Stimulated activated CD8-positive, alpha-beta memory T cell treated with anti-CD3 and anti-CD28 coated beads, Interleukin-4, amount 100 ng/mL, for 24 hours (primary cell): ENCODE data around the gene ZNF263.
A peak's percentile ranks its signal among the peaks of the same experiment; 100 is the strongest.

ENCODE experiments used
- DNase-seq: peaks from one replicate; pipeline ENCODE4 v3.0.0-alpha.2; 2020; ENCODE audit warnings: low read depth

The ZNF263 gene

DNA sequence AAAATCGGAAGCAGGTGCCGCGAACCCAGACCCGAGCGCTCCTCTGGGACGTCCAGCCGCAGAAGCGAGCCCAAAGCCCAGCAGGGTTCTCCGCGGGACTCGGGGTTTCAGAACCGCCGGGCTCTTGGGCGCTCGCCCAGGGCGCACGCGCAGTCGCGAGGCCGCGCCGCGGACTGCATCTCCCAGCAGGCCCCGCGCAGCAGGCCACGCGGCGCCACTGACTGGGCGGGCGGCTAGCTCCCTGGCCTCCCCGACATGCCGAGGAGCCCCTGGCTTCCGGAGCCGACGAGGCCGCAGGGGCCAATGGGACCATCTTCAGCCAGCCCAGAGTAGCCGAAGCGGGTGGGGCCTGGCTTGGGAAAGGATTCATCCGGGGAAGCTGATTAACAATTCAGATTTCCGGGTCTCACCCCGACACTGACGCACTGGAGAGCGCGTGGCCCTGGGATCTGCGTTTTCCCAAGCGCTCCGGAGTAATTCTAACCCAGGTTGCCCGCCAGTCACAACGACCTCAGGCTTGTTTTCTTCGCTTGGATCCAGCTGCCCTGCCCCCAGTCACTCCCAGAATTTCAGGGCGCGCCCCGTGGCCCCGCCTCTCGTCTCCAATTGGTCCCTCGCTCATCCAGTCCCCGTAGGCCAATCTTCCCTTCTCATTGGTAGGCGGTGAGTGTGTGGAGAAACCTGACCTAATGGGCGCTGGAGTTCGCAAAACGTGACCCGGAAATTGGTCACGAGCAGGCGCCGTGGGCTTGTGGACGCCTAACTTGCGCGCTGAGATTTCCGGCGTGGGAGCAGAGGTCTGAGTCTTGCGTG is at the start of gene ZNF263:
TSS of gene ZNF263 (plus strand) at position 762 of the 813 bp plus-strand sequence. CDS start 328 bp downstream, outside the sequence.
- DNase-seq: peak; percentile 85

DNA sequence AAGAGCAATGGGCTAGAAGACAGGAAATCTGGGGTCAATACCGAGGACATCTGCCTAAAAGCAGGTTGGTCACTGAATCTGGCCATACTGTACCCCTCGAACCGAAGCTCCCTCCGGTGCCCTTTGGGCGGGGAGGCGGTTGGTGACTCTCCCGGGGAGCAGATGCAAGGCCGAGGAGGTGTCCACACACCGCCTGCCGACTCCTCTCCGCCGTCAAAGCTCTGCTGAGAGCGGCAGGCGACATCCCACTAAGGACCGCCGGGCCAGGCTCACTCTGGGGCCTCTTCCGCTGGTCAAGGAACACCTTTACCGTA is 48.8 kb upstream of the ZNF263 start:
- no peak for DNase-seq

DNA sequence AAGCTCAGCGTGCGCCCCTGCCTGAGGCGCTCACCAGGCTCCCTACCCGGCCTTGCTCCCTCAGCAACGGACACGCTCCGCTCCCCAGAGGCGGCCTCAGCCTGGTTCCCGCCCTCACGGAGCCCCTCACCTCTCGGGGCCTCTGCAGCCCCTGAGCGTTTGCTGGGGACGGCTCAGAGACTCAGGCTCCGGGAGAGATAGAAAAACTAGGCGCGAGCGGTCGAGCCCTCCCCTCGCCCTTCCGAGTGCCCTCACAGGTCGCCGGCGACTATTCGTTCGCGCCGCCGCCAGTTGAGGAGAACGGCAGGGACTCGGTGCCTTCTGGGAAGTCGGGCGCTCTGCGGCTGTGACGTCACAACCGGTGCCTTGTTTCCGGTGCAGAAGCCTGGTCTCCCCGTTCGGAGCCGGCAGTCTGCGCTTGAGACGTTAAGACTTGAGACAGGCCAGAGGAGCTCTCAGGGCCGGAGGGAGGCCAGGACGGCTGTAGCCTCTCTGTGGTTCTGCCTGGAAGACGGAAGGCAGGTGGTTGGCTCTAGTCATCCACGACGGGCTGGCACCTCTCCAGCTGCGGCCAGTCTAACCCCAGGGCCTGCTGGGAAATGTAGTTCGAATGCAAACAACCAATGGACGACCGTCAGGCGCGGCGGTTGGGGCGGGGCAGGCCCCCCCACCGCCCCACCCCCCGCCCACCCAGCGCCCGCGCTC is 48.3 kb upstream of the ZNF263 start, which contains the start of gene ZNF200:
TSS of gene ZNF200 (minus strand) at position 302 of the 705 bp plus-strand sequence. CDS start 1,403 bp downstream, outside the sequence.
- peak; percentile 87 for DNase-seq

GRCh38 chr16:3235856-3236669 is 47.2 kb upstream of the ZNF263 start:
- DNase-seq: peak; percentile 18

DNA sequence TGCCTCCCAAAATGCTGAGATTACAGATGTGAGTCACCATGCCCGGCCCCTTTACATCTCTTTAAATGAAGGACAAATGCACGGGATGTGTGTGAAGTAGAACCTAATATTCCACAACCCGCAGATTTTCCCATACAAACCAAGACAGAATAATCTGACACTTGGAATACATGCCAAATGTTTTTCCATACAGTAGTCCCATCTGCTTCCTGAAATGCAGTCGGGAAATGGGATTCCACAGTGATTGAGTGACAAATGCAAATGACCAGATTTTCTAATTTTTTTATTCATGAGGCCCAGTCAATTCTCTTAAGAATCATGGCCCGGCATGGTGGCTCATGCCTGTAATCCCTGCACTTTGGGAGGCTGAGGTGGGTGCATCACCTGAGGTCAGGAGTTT is 41.5 kb upstream of the ZNF263 start:
- no peak for DNase-seq

DNA sequence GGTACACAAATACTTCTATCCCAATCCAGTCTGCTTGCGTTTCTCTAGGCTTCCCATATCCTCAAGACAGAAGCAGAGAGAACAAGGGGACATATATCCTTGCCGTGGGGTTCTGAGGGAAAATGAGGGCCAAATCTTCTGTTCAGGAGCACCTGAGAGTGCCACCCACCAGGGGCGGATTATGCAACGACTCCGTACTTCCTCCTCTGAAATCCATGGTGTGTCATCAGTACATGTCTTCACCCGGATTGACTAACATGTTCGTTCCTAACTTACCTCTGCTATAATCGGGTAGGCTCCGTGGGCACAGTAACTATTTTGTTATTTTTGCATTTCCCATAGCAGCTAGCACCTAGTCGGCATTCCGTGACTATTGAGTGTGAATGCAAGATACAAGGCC is 40.6 kb upstream of the ZNF263 start:
- no peak for DNase-seq

DNA sequence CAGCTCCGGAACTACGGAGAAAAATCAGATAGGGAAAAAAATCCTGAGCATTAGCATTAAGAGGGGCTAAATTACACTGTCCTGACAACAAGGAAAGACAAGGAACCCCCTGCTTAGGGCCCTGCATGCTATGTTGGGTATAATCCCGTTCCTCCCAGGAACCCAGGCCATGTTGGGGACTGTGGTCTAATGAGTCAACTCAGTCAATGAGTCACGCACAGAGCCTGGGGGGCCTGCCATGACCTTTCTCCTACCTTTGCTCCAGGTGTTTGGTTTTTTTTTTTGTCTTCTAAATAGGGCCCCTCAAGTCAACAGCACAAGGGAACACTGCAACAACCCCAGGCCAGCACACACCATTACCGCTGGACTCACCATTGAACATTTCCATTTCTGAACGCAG is 39.4 kb upstream of the ZNF263 start:
- DNase-seq: no peak

DNA sequence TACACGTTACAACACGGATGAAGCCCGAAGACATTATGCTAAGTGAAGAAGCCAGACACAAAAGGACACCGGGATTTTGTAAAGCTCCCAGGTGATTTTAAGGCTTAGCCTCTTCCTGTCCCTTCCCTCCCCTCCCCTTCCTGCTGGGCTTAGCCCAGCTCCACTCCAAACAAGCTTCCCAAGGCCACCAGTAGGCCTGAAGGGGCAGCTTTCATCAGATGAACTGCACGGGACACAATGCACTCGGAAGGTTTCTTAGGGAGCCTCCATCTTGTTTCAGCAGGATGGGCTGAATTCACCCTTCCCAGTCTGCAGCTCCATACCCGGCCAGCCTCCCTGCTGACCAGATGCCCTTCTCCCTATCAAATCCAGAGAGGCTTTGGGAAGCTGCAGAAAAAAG is 37.3 kb upstream of the ZNF263 start:
- DNase-seq: no peak

DNA sequence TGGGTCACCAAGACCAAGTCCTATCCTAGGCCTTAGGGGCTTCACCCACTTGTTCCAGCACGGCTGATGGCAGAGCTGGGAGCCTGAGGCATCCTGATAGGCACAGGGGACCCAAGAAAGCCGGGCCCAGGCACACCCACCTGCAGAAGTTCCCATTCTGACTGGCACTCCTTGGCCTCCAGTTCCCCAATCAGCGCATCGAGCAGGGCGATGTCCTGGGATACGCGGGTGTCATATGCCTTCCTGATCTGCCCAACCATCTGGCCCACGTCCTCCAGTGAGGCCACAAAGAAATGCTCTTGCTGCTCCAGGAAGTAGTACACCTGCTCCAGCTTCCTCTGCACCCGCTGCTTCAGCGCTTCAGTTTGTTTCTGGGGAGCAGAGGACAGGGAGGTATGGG is 36.4 kb upstream of the ZNF263 start:
- no peak for DNase-seq

GRCh38 chr16:3248596-3248995 is 34.7 kb upstream of the ZNF263 start:
- DNase-seq: no peak

GRCh38 chr16:3249020-3249419 is 34.3 kb upstream of the ZNF263 start:
- DNase-seq: no peak

GRCh38 chr16:3249451-3249850 is 33.8 kb upstream of the ZNF263 start:
- no peak for DNase-seq

- no peak for DNase-seq
These were observed 30.3 kb upstream of the ZNF263 start for GRCh38 chr16:3252967-3253366.

GRCh38 chr16:3254309-3254708 is 29.0 kb upstream of the ZNF263 start:
- DNase-seq: no peak

- no peak for DNase-seq
These were observed 27.0 kb upstream of the ZNF263 start, which contains the start of gene MEFV for GRCh38 chr16:3256146-3256865. Gene MEFV, minus strand, starts transcription at chr16:3256633. Its CDS starts 46 bp downstream, at chr16:3256587.

DNA sequence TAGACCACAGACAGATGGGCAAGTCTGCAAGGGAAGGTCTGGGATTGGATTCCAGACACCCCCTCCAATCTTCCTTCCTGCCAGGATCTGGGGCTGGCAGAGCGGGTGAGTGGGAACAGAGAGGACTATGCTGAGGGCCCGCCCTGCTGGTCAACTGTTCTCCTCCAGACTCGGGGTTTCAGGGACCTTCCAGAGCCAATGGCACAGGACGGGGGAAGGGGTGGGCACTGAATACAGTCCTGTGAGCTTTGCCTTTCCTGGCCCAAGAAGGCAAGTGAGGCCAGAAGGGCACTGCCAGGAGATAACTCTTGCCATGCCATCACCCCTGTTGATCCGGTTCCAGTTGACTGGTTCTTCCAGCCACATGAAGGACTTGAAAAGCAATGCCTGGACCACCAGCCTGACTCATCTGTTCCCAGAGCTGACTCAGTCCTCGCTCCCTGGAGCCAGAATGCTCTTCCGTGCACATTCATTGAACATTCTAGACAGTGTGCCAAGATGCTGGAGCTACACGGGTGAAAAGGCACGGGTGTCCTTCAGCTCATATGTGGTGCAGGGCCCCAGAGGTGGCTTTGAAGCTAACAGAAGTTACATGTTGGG is 26.3 kb upstream of the ZNF263 start:
- DNase-seq: no peak

- no peak for DNase-seq
These were observed 23.5 kb upstream of the ZNF263 start for GRCh38 chr16:3259836-3260235.

- no peak for DNase-seq
These were observed 20.8 kb upstream of the ZNF263 start for GRCh38 chr16:3262517-3262916.

GRCh38 chr16:3264137-3265036 is 18.9 kb upstream of the ZNF263 start:
- DNase-seq: peak; percentile 95

- no peak for DNase-seq
These were observed 16.3 kb upstream of the ZNF263 start for GRCh38 chr16:3266873-3267537.
